LNCaP clone FGC (cell line): Measurements from ENCODE around the gene USP6NL.

Experiments used
- DNase-seq: peaks from one replicate; pipeline ENCODE4 v3.0.0-alpha.2; 2011; ENCODE audit warnings: low read depth
- H3K4me3 ChIP-seq: 2 replicates; pipeline ENCODE4 v1.5.1; 2011; ENCODE audit warnings: mild to moderate bottlenecking, low read depth, low read length, control low read depth
- TF ChIP-seq, protein P1 (sequence below): IDR thresholded peaks from 2 replicates; pipeline ENCODE4 v1.5.1; 2012; ENCODE audit warnings: mild to moderate bottlenecking; ENCODE audit not compliant: control insufficient read depth, insufficient read depth; ENCODE audit errors: extremely low read depth

The USP6NL gene

DNA sequence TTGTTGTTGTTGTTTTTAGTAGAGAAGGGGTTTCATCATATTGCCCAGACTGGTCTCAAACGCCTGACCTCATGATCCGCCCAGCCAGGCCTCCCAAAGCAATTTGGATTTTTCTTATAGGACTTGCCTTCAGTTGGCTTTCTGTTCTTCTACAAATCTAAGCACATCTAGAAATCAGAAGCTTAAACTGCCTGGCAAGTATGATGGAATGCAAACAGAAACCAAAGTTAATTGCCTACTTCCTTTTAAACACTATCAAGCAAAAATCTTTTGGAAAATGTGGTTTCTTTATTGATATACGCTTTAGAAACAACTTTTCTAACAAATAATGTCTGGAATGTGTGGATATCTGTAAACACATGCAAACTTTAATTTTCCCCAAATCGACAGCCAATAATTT, 64.9 kb downstream of the USP6NL start:
- DNase-seq, result no peak
- H3K4me3 ChIP-seq, result no peak overlapping the region
- TF ChIP-seq, protein P1, sequence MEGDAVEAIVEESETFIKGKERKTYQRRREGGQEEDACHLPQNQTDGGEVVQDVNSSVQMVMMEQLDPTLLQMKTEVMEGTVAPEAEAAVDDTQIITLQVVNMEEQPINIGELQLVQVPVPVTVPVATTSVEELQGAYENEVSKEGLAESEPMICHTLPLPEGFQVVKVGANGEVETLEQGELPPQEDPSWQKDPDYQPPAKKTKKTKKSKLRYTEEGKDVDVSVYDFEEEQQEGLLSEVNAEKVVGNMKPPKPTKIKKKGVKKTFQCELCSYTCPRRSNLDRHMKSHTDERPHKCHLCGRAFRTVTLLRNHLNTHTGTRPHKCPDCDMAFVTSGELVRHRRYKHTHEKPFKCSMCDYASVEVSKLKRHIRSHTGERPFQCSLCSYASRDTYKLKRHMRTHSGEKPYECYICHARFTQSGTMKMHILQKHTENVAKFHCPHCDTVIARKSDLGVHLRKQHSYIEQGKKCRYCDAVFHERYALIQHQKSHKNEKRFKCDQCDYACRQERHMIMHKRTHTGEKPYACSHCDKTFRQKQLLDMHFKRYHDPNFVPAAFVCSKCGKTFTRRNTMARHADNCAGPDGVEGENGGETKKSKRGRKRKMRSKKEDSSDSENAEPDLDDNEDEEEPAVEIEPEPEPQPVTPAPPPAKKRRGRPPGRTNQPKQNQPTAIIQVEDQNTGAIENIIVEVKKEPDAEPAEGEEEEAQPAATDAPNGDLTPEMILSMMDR, result no peak

DNA sequence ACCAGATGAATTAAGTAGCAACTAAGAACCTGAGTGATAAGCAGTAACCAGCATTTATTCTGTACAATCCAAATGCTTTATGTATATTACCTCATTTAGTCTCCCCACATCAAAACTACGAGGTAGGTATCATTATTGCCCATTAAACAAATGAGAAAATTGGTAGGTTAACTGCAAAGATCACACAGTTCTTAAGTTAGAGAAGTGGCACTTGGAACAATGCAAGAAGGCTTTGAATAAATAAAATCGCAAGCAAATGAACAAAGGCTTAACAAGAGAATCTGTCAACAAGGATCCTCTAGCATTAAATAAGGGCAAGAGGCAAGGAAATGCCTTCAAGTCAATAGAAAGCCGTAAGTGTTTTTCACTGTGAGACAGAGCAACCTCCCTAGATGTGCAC, 70.2 kb downstream of the USP6NL start:
- no peak for DNase-seq
- TF ChIP-seq, protein P1, result no peak
- no peak overlapping the region for H3K4me3 ChIP-seq

DNA sequence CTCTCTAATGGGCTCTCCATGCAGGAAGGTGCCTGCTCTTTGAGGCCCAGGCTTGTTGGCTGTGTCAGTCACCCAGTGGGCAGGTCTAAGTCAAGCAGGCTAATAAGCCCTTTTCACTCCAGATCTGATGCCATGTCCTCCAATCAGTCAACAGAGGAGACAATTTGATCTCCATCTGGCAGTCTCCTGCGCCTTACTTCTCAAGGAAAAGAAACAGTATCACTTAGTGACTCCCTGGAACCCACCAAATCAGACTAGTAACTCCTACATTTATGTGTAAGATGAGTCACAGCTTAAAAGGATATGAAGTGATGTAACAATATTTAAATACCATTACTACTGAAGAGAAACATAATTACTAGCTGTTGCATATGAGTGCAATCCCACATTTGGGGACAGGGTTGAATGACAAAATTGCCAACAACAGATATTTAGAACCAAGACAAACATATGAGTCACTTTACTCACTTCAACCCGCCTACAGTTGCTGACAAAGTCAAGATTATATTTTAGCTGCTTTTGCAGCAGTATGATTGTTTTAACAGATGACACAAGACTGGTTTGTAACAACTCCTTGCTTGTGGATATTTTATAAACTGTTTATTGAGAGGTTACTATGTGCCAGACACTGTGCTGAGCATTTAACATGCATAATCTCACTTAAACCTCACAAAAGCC, 72.1 kb downstream of the USP6NL start:
- DNase-seq, result no peak
- no peak overlapping the region for H3K4me3 ChIP-seq
- TF ChIP-seq, protein P1, result no peak

DNA sequence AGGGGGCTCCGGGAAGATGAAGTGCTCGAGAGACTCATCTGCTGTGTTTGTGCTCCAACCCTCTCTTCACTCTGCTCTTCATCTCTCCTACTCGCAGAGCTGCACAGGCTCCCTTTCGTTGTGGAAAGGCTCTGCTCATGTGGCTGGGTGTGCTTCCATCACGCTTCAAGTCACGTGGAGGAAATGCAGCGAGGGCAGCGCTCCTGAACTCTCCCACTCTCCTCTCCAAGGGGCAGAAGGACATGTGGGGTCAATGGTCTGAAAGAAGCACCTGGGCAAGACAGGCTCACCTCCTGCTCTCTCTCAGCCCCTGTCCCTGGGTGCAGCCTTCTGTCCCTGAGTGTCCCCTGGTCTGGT, 72.6 kb downstream of the USP6NL start:
- no peak for DNase-seq
- H3K4me3 ChIP-seq, result no peak overlapping the region
- TF ChIP-seq, protein P1, result no peak

DNA sequence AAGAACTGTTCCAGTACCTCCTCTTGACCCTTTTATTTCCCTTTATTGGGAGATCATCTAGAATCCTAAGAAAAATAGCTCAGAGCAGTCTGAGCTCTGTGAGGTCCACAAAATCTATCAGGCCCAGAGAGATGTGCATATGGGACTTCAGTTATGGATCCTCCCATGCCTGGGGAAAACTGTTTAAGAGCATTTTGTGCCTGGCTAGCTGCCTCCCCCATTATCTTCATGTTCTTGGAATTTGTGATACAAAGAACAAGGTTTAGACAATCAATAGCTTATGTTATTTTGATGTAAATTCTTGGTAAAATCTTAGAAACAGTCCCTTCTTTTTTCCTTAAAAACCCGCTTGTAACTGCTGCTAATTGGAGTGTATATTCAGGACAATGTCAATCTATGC, 75.2 kb downstream of the USP6NL start:
- DNase-seq, result no peak
- no peak overlapping the region for H3K4me3 ChIP-seq
- TF ChIP-seq, protein P1, result no peak

DNA sequence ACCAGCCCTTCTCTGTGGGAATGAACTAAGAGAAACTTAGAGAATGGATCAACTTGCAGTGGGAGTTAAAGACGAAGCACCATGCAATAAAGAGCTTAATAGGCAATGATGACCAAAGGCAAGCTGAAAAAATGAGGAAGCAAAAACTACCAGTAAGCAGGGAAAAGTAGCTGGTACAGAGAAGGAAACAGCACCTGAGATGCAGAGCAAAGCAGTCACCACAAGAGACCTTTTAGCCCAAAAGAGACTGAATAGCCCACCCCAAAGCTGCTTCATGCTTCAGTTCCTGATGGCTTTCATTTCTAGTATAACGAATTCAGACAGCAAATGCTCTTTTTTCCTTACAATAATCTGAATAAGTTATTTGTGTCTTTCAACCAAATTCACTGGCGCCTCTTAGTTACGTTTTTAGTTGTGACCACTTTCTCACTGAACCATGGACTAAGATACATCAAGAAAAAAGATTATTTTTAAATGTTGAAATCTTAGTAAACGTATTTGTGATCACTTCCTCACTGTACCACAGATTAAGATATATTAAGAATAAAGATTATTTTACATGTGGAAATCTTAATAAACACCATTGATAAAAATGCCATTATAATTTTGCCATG, 76.0 kb downstream of the USP6NL start:
- DNase-seq, result no peak
- TF ChIP-seq, protein P1, result no peak
- no peak overlapping the region for H3K4me3 ChIP-seq

DNA sequence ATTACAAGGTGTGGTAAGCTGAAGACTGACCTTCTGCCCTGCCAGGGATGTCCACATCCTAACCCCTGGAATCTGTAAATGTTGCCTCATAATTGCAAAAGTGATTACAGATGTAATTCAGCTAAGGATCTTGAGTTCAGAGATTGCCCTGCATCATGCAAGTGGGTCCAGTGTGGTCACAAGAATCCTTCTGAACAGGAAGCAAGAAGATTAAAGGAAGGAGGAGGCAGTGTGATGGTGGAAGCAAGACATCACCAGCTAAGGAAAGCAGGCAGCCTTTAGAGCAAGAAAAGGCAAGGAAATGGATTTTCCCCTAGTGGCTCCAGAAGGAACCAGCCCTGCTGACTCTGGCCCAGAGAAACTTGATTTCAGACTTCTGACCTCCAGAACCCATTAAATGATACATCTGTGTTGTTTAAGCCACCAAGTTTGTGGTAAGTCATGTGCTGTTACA, 78.1 kb downstream of the USP6NL start:
- H3K4me3 ChIP-seq, result no peak overlapping the region
- DNase-seq, result no peak
- TF ChIP-seq, protein P1, result no peak
